H1 (cell line): ENCODE measurements around the gene TXLNA. TPM values are rescaled to one million over a fixed set of nuclear protein-coding genes. Genes with fewer than 3 reads are reported as not detected.
"Not testable (repeated sequence)": the region's sequence is repeated elsewhere in the genome, so short reads cannot be mapped to it uniquely, and the experiment has no call there.

Experiments
- CTCF ChIA-PET: fragments of 300-600 bp; sonication (Branson Sonifier 250); formaldehyde crosslinking; loops from one replicate; lab custom pipeline; 2021; ENCODE audit not compliant: partially characterized antibody; lab: Charles Lee
- POLR2A ChIA-PET: fragments of 300-600 bp; sonication (Branson Sonifier 250); formaldehyde crosslinking; loops from one replicate; lab custom pipeline; 2021; ENCODE audit warnings: inconsistent platforms; ENCODE audit not compliant: partially characterized antibody; lab: Charles Lee
- DNase-seq, 2 experiments: peaks; one replicate each; pipeline versions ENCODE4 v3.0.0 to v3.0.0-alpha.2; 2010 to 2022; ENCODE audit warnings: low spot score in 2 of 2, low read depth in 1 of 2, mixed read lengths in 1 of 2
- FAIRE-seq: peaks from 2 replicates; lab custom pipeline; 2011; peaks lifted over from hg19 to GRCh38; lab: Jason Lieb, UNC
- H2AFZ ChIP-seq: 2 replicates; pipeline ENCODE4 v1.8.1; 2012; ENCODE audit warnings: low read length, inconsistent platforms
- H2AK5ac ChIP-seq: 2 replicates; pipeline ENCODE4 v1.6.1; 2013; ENCODE audit warnings: low read depth, low read length
- H2BK120ac ChIP-seq: replicated peaks from 2 replicates; pipeline ENCODE3; 2013; ENCODE audit warnings: low read depth, low read length, inconsistent platforms
- H2BK12ac ChIP-seq: 2 replicates; pipeline ENCODE4 v1.6.1; 2013; ENCODE audit warnings: low read depth, low read length
- H2BK15ac ChIP-seq: 2 replicates; pipeline ENCODE4 v1.6.1; 2013; ENCODE audit warnings: low read length
- H2BK20ac ChIP-seq: 2 replicates; pipeline ENCODE4 v1.6.1; 2013; ENCODE audit warnings: low read length
- H2BK5ac ChIP-seq: 2 replicates; pipeline ENCODE4 v1.6.1; 2013; ENCODE audit warnings: low read depth, low read length
- H3K14ac ChIP-seq: 2 replicates; pipeline ENCODE4 v1.6.1; 2013; ENCODE audit warnings: inconsistent platforms; ENCODE audit not compliant: insufficient read length
- H3K18ac ChIP-seq: 2 replicates; pipeline ENCODE4 v1.6.1; 2013; ENCODE audit warnings: low read length; ENCODE audit errors: extremely low read depth
- H3K23ac ChIP-seq: 2 replicates; pipeline ENCODE4 v1.6.1; 2013; ENCODE audit warnings: inconsistent platforms; ENCODE audit not compliant: insufficient read length
- H3K23me2 ChIP-seq: 2 replicates; pipeline ENCODE4 v1.6.1; 2013; ENCODE audit warnings: low read depth, low read length
- H3K27ac ChIP-seq: 2 replicates; pipeline ENCODE4 v1.6.1; 2011; ENCODE audit warnings: low read depth, low read length, inconsistent platforms
- H3K27me3 ChIP-seq, 4 experiments: replicated peaks in 1 of 4; 1 replicate in 1 of 4; 2 replicates in 3 of 4; pipeline versions ENCODE4 v1.6.1 to v1.8.1; 2011 to 2013; ENCODE audit warnings: low read length in 3 of 4, mild to moderate bottlenecking in 3 of 4, inconsistent platforms in 2 of 4, mixed read lengths in 2 of 4, moderate library complexity in 1 of 4; ENCODE audit not compliant: control insufficient read depth in 3 of 4, insufficient read depth in 3 of 4; ENCODE audit errors: extremely low read depth in 1 of 4
- H3K36me3 ChIP-seq, 4 experiments: 2 replicates each; pipeline versions ENCODE4 v1.6.1 to v1.8.1; 2011 to 2013; ENCODE audit warnings: mild to moderate bottlenecking in 4 of 4, low read length in 3 of 4, moderate library complexity in 2 of 4, control low read depth in 1 of 4, inconsistent platforms in 1 of 4; ENCODE audit not compliant: insufficient read depth in 4 of 4, control insufficient read depth in 2 of 4
- H3K4ac ChIP-seq: replicated peaks from 2 replicates; pipeline ENCODE3; 2013; ENCODE audit warnings: low read length, low read depth, mixed read lengths, inconsistent platforms; ENCODE audit not compliant: insufficient read length
- H3K4me1 ChIP-seq, 4 experiments: replicated peaks in 1 of 4; 1 replicate in 1 of 4; 2 replicates in 3 of 4; pipeline versions ENCODE4 v1.6.1 to v1.8.1; 2011 to 2013; ENCODE audit warnings: low read length in 3 of 4, inconsistent platforms in 2 of 4, mixed read lengths in 1 of 4; ENCODE audit not compliant: insufficient read depth in 4 of 4, control insufficient read depth in 3 of 4
- H3K4me2 ChIP-seq, 2 experiments: 2 replicates each; pipeline versions ENCODE4 v1.6.1 to v1.8.1; 2011 to 2013; ENCODE audit warnings: low read depth in 2 of 2, low read length in 2 of 2, control low read depth in 1 of 2, inconsistent platforms in 1 of 2, mild to moderate bottlenecking in 1 of 2; ENCODE audit not compliant: insufficient read depth in 1 of 2
- H3K4me3 ChIP-seq, 4 experiments: fragments of 200-600, 300-600 bp in 1 of 4; sonication (generic), shearing (Covaris generic), sonication (Bioruptor Twin) in 1 of 4; 2 replicates each; pipeline versions ENCODE4 v1.5.1 to v1.8.1; 2011 to 2016; ENCODE audit warnings: low read length in 4 of 4, low read depth in 3 of 4, control low read depth in 2 of 4, inconsistent platforms in 2 of 4, mild to moderate bottlenecking in 2 of 4, mixed read lengths in 1 of 4, moderate library complexity in 1 of 4; ENCODE audit not compliant: insufficient read depth in 2 of 4; ENCODE audit errors: extremely low read depth in 1 of 4
- H3K56ac ChIP-seq: replicated peaks from 2 replicates; pipeline ENCODE3; 2013; ENCODE audit warnings: low read depth, mild to moderate bottlenecking, mixed read lengths, low read length, inconsistent platforms; ENCODE audit not compliant: insufficient read length
- H3K79me1 ChIP-seq: 2 replicates; pipeline ENCODE4 v1.6.1; 2013; ENCODE audit warnings: low read depth, low read length, control low read depth
- H3K79me2 ChIP-seq, 2 experiments: 2 replicates each; pipeline versions ENCODE4 v1.6.1 to v1.8.1; 2012 to 2013; ENCODE audit warnings: low read length in 2 of 2, mild to moderate bottlenecking in 2 of 2, inconsistent platforms in 1 of 2; ENCODE audit not compliant: insufficient read depth in 2 of 2, control insufficient read depth in 1 of 2
- H3K9ac ChIP-seq, 4 experiments: replicated peaks in 1 of 4; 1 replicate in 1 of 4; 2 replicates in 3 of 4; pipeline versions ENCODE4 v1.6.1 to v1.8.1; 2011 to 2013; ENCODE audit warnings: low read depth in 3 of 4, low read length in 3 of 4, control low read depth in 2 of 4, mild to moderate bottlenecking in 2 of 4, moderate library complexity in 2 of 4, inconsistent platforms in 1 of 4; ENCODE audit errors: extremely low read depth in 1 of 4
- H3K9me3 ChIP-seq, 2 experiments: 2 replicates each; pipeline versions ENCODE4 v1.6.1 to v1.8.1; 2012 to 2013; ENCODE audit warnings: mild to moderate bottlenecking in 2 of 2, moderate library complexity in 2 of 2, control low read depth in 1 of 2, inconsistent platforms in 1 of 2, low read depth in 1 of 2, low read length in 1 of 2, mixed read lengths in 1 of 2; ENCODE audit not compliant: insufficient read depth in 2 of 2
- H4K20me1 ChIP-seq, 2 experiments: replicated peaks in 1 of 2; 2 replicates each; pipeline versions ENCODE3 to v1.8.1; 2011 to 2013; ENCODE audit warnings: inconsistent platforms in 2 of 2, low read length in 2 of 2, mild to moderate bottlenecking in 1 of 2; ENCODE audit not compliant: insufficient read depth in 2 of 2, control insufficient read depth in 1 of 2
- H4K5ac ChIP-seq: 2 replicates; pipeline ENCODE4 v1.6.1; 2013; ENCODE audit warnings: low read length, low read depth, mixed read lengths, inconsistent platforms; ENCODE audit not compliant: insufficient read length
- H4K8ac ChIP-seq: 2 replicates; pipeline ENCODE4 v1.8.0; 2013; ENCODE audit warnings: mild to moderate bottlenecking, moderate library complexity, low read length, inconsistent platforms; ENCODE audit not compliant: insufficient read depth; ENCODE audit errors: extremely low read depth
- H4K91ac ChIP-seq: replicated peaks from 2 replicates; pipeline ENCODE3; 2013; ENCODE audit warnings: low read length, mixed read lengths, inconsistent platforms; ENCODE audit not compliant: insufficient read length
- WGBS, 2 experiments: shearing (Covaris generic) in 1 of 2; methylation state at CpG; one replicate each; pipeline versions ENCODE4 v1.1.6 to v1.1.7; 2013 to 2015; ENCODE audit warnings: low lambda C conversion rate in 2 of 2, mixed read lengths in 2 of 2, inconsistent platforms in 1 of 2, low coverage in 1 of 2, missing lambda C conversion rate in 1 of 2; ENCODE audit not compliant: insufficient replicate concordance in 2 of 2, insufficient coverage in 1 of 2, insufficient read length in 1 of 2; ENCODE audit errors: extremely low coverage in 1 of 2, missing lambda C conversion rate in 1 of 2; 5-methylcytosine and 5-hydroxymethylcytosine counted together
- polyA plus RNA-seq, 7 experiments: library from polyadenylated mRNA; depleted of rRNA in 3 of 7; stranded (reverse) in 5 of 7; unstranded in 2 of 7; fragments of >200 nt in 5 of 7; fragments of 200-250 nt in 2 of 7; gene quantifications; 1 replicate in 5 of 7; 2 replicates in 1 of 7; 4 replicates in 1 of 7; pipeline versions ENCODE4 v1.2.1 to v1.2.3, GENCODE V29; 2011 to 2013; ENCODE audit warnings: missing spikeins in 2 of 7, mixed read lengths in 2 of 7
- total RNA-seq: library from RNA; stranded (reverse); fragmentation: NEBNext Ultra II Directional; extraction: Animal tissue kit (Norgen Biotek cat#: 25700); gene quantifications from 2 replicates; pipeline ENCODE4 v1.2.1, GENCODE V29; 2021

Gene TXLNA
- total and polyA plus RNA-seq, 2 of the 8 experiments (the other 6 are each of a cell fraction or from before 2014, with no cell fraction given) = 31.3 to 46.9 TPM

DNA sequence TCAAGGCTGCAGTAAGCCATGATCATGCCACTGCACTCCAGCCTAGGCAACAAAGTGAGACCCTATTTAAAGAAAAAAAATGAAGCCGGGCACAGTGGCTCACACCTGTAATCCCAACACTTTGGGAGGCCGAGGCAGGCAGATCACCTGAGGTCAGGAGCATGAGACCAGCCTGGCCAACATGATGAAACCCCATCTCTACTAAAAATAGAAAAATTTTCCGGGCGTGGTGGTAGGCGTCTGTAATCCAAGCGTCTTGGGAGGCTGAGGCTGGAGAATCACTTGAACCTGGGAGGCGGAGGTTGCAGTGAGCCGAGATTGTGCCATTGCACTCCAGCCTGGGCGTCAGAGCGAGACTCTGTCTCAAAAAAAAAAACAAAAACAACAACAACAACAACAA lies 13.8 kb upstream of the TXLNA start:
- H3K23ac ChIP-seq = not testable (repeated sequence)

More for the DNA sequence above, 13.8 kb upstream of the TXLNA start:
- not testable (repeated sequence) for H2AFZ ChIP-seq, H2BK20ac ChIP-seq, H3K79me2 ChIP-seq, H4K8ac ChIP-seq, H3K4ac ChIP-seq, H3K27me3 ChIP-seq, H4K20me1 ChIP-seq, H3K79me1 ChIP-seq, H2AK5ac ChIP-seq, H3K4me2 ChIP-seq, H3K9ac ChIP-seq, H2BK5ac ChIP-seq, H3K4me1 ChIP-seq, H4K5ac ChIP-seq, H3K14ac ChIP-seq, H3K56ac ChIP-seq, H3K4me3 ChIP-seq, H3K9me3 ChIP-seq, H2BK15ac ChIP-seq, FAIRE-seq, H4K91ac ChIP-seq, H3K27ac ChIP-seq, H2BK120ac ChIP-seq, H2BK12ac ChIP-seq, H3K23me2 ChIP-seq, DNase-seq, H3K18ac ChIP-seq
- WGBS, 2 experiments = 95% methylated on average over 8 of the region's 10 CpGs; no CpG with 5 or more reads in 1 of the 2 experiments
- ChIA-PET CTCF (interaction anchor here (1.1 kb wide), 1 partner anchor 38 kb away, joined by 3 read pairs; no protein-coding TSS in a partner anchor), POLR2A (interaction anchor here (0.7 to 1.3 kb wide), 3 partner anchors 15 to 155 kb away, joined by 3 to 6 read pairs (median 3); partner anchors contain the start of gene TXLNA)
- H3K36me3 ChIP-seq = peaks cover 9 to 75% (median 54%) of the 10 kb centered on the region in 4 experiments
